ENCODE data around the gene MILR1.
"Not testable (repeated sequence)": the region's sequence is repeated elsewhere in the genome, so short reads cannot be mapped to it uniquely, and the experiment has no call there.

Gene MILR1

GRCh38 chr17:64428406-64428805 lies 20.5 kb upstream of the MILR1 start:
- no peak for DNase-seq (ENCODE audit: low spot score)

DNA sequence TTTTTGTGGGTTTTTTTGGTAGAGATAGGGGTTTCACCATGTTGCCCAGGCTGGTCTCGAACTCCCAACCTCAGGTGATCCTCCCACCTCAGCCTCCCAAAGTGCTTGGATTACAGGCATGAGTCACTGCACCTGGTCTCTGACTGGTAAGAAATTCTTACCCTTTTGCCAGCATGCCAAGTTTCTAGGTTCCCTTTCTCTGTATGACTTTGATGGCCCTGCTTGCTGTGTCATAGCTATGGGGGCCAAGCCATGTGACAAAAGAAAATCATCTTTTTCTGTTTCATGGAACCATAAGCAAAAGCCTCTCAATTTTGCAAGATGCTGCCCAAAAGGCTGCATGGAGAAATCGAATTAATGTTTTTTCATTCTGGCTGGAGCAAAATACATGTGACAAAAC lies 18.9 kb upstream of the MILR1 start:
- DNase-seq (ENCODE audit: low spot score) = not testable (repeated sequence)

GRCh38 chr17:64431534-64431933 lies 17.4 kb upstream of the MILR1 start:
- DNase-seq (ENCODE audit: low spot score) = no peak

GRCh38 chr17:64437944-64438525 lies 10.9 kb upstream of the MILR1 start:
- no peak for DNase-seq (ENCODE audit: low spot score)

DNA sequence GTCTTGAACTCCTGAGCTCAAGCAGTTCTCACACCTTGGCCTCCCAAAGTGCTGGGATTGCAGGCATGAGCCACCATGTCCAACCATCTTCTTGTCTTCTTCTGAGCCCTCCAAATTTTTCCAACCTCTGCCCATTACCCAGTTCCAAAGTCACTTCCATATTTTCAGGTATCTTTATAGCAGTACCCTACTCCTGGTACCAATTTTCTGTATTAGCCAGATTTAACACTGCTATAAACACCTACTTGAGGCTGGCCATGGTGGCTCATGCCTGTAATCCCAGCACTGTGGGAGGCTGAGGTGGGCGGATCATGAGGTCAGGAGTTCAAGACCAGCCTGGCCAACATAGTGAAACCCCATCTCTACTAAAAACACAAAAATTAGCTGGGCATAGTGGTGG lies 9.4 kb upstream of the MILR1 start:
- DNase-seq (ENCODE audit: low spot score) = not testable (repeated sequence)

DNA sequence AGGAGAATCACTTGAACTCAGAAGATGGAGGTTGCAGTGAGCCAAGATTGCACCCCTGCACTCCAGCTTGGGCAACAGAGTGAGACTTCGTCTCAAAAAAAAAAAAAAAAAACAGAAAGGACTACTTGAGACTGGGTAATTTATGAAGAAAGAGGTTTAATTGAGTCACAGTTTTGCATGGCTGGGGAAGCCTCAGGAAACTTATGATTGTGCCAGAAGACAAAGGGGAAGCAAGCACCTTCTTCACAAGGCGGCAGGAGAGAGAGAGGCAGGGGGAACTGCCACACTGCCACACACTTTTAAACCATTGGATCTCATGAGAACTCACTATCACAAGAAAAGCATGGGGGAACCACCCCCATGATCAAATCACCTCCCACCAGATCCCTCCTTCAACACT lies 9.0 kb upstream of the MILR1 start:
- DNase-seq (ENCODE audit: low spot score) = no peak

- DNase-seq (ENCODE audit: low spot score) = no peak
These were observed 7.0 kb upstream of the MILR1 start for GRCh38 chr17:64441772-64442540.

DNA sequence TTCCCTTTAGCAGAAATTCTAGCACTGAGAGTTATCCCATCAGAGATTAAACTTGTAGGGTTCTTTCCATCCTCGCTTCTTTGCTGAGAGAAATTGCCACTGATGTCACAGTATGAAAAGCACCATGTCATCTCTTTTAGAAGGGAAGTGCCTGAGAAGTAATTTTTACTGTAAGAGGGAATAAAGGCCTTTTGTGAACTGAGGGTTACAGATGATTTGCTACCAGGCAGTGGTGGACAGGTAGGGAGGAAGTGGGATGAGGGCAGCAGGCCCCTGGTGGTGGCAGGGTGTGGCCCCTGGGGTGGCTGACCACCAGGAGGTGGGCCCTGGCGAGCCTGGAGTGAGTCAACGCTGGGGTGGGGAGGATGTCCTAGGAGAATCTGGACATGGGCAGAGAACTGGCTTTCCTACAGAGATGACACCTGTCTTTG lies 6.4 kb upstream of the MILR1 start:
- no peak for DNase-seq (ENCODE audit: low spot score)

DNA sequence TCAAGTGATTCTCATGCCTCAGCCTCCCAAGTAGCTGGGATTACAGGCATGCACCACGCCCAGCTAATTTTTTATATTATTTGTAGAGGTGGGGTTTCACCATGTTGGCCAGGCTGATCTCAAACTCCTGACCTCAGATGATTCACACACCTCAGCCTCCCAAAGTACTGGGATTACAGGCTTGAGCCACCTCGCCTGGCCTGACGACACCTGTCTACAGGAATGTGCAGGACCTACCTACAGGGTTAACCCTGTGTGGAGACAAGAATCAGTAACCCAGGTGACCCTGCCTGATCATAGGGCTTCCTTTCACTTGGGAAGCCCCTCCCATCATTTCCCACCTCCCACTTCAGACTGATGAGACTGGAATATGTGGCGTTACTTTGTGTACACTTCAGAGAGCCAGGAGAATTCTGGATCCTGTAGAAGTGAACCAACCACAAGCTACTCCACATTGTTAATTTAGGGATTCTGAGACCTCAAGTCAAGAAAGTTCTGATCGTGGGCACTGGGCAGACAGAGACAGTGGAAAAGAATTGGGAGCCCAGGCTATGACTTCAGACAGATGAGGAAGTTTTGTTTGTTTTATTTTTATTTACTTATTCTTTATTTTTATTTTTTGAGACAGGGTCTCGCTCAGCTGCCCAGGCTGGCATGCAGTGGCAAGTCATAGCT lies 5.7 kb upstream of the MILR1 start:
- no peak for DNase-seq (ENCODE audit: low spot score)

GRCh38 chr17:64447526-64447925 lies 1.4 kb upstream of the MILR1 start:
- no peak for DNase-seq (ENCODE audit: low spot score)

DNA sequence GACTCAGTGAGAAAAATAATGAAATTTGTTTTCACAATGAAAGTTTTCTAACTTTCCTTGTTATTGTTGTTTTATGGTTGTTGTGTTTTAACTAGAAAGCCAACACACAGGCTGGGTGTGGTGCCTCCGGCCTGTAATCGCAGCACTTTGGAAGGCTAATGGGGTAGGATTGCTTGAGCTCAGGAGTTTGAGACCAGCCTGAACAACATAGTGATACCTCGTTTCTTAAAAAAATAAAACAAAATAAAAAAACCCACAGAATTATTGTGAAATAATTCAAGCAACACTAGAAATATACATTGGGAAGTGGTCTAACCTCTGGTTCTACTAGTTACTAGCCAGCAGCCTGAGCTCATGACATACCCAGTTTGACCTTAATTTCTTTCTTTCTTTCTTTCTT lies 630 bp downstream of the MILR1 start:
- DNase-seq (ENCODE audit: low spot score) = no peak

GRCh38 chr17:64455993-64456885 lies 7.3 kb downstream of the MILR1 start:
- DNase-seq (ENCODE audit: low spot score) = no peak

- no peak for DNase-seq (ENCODE audit: low spot score)
These were observed 8.2 kb downstream of the MILR1 start for GRCh38 chr17:64457156-64457555.

DNA sequence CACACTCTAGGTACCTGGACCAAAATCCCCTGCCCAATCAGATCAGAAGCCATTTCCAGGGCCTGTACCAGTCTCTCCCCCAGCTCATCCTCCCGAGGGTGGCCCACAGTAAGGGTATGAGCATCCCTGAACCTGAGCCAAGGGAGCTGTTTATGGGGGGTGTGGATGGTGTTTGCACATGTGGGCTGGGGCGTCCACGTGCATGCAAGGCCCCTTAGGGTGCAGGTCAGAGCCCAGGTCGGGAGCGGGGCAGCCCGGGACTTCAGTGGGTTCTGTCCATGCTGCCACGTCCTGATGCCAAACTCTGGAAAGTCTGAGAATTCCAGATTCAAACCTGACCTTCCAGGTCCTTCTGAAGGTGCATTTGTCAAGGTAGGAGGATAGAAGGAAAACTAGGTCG lies 9.8 kb downstream of the MILR1 start:
- DNase-seq (ENCODE audit: low spot score) = no peak

GRCh38 chr17:64459284-64459747 lies 10.4 kb downstream of the MILR1 start:
- DNase-seq (ENCODE audit: low spot score) = no peak

DNA sequence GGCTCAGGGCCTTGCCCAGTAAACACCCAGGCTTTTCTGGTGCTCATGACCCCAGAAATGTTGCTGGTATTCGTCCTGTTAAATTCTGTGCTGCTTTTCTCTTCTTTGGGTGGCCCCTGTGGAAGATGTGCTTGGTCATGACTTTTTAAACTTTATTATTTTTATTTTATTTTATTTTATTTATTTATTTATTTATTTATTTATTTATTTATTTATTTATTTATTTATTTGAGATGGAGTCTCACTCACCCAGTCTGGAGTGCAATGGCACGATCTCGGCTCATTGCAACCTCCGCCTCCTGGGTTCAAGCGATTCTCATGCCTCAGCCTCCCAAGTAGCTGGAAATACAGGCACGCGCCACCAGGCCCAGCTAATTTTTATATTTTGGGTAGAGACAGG lies 10.9 kb downstream of the MILR1 start:
- DNase-seq (ENCODE audit: low spot score) = not testable (repeated sequence)

DNA sequence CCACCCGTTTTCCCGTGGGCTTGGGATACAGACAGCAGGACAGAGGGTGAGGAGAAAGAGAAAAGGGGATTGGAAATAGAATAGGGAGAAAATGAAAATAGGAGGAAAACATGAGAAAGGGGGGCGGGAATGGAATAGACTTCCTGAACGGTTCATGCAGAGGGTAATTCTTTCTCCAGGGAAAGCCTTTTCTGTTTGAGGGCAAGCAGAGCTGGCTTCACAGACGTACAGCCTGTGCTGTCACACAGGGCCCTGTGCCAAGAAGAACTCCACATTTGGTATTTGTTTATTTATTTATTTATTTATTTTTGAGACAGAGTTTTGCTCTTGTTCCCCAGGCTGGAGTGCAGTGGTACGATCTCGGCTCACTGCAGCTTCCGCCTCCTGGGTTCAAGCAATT lies 12.0 kb downstream of the MILR1 start:
- DNase-seq (ENCODE audit: low spot score) = no peak

- DNase-seq (ENCODE audit: low spot score) = no peak
These were observed 12.9 kb downstream of the MILR1 start for GRCh38 chr17:64461788-64462187.

- DNase-seq (ENCODE audit: low spot score) = no peak
These were observed 17.3 kb downstream of the MILR1 start for GRCh38 chr17:64466019-64466735.

DNA sequence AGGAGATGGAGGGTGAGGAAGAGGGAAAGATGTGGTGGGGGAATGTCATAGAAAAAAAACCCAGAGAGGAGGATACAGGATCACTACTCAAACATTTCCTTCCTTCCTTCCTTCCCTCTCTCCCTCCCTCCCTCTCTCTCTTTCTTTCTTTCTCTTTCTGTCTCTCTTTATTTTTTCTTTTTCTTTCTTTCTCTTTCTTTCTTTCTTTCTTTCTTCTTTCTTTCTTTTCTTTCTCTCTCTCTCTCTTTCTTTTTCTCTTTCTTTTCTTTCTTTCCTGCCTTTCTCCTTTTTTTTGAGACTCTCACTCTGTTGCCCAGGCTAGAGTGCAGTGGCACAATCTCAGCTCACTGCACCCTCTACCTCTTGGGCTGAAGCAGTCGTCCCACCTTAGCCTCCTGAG lies 17.9 kb downstream of the MILR1 start:
- not testable (repeated sequence) for DNase-seq (ENCODE audit: low spot score)

DNA sequence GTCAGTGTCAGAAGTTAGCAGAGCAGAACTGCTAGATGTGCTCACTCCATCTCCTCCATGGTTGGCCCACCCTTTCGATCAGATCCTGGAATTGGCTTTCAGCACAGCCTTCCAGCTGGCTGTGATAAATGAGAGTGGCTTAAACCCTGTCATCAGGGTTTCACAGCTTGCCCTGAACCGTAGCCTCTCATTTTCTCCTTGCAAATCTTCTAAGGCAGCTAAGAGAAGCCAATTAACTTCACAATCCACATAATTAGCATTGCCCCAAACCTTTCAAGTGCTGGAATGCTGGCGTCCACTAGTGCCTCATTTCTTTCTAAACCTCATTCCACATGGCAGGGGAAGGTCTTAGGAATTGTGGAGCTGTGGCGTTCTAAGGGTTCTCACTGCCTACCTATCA lies 21.7 kb downstream of the MILR1 start:
- DNase-seq (ENCODE audit: low spot score) = no peak

DNA sequence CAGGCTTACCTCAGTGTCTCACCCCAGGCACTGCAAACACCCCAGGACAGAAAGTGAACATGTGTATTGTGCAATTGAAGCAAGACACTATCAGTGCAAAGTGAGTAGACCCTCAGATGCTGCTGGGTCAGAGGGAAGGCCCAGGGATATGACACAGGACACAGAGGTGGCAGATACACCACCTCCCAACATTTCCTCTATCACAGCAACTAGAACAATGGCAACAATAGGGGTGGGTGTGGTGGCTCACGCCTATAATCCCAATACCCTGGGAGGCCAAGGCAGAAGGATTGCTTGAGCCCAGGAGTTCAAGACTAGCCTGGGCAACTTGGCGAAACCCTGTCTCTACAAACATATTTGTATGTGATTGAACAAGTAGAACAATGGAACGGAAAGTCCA lies 22.5 kb downstream of the MILR1 start:
- DNase-seq (ENCODE audit: low spot score) = no peak
